H1 (cell line): ENCODE results near the gene SLC35A3. TPM values are rescaled to one million over a fixed set of nuclear protein-coding genes. Genes with fewer than 3 reads are reported as not detected.

Experiments used
- EP300 ChIP-seq, 2 experiments: IDR thresholded peaks; 1 replicate in 1 of 2; 2 replicates in 1 of 2; pipeline ENCODE4 v1.6.1; 2011 to 2012; ENCODE audit warnings: low read depth in 2 of 2, low read length in 2 of 2, mild to moderate bottlenecking in 2 of 2, borderline replicate concordance in 1 of 2, inconsistent platforms in 1 of 2, moderate library complexity in 1 of 2
- MAFK ChIP-seq: IDR thresholded peaks from 2 replicates; pipeline ENCODE4 v1.6.1; 2012; ENCODE audit warnings: low read depth, mild to moderate bottlenecking, improper control_type of control experiment, low read length
- RNF2 ChIP-seq: fragments of 200-900, 300-1000 bp; sonication (generic); IDR thresholded peaks from 2 replicates; pipeline ENCODE4 v1.7.1; 2016; ENCODE audit warnings: borderline replicate concordance, low read depth, mild to moderate bottlenecking, antibody characterized with exemption, low read length; ENCODE audit not compliant: poor library complexity, severe bottlenecking; ENCODE audit errors: missing control alignments
- polyA plus RNA-seq, 7 experiments: library from polyadenylated mRNA; depleted of rRNA in 3 of 7; stranded (reverse) in 5 of 7; unstranded in 2 of 7; fragments of >200 nt in 5 of 7; fragments of 200-250 nt in 2 of 7; gene quantifications; 1 replicate in 5 of 7; 2 replicates in 1 of 7; 4 replicates in 1 of 7; pipeline versions ENCODE4 v1.2.1 to v1.2.3, GENCODE V29; 2011 to 2013; ENCODE audit warnings: missing spikeins in 2 of 7, mixed read lengths in 2 of 7
- total RNA-seq: library from RNA; stranded (reverse); fragmentation: NEBNext Ultra II Directional; extraction: Animal tissue kit (Norgen Biotek cat#: 25700); gene quantifications from 2 replicates; pipeline ENCODE4 v1.2.1, GENCODE V29; 2021

The SLC35A3 gene
- total and polyA plus RNA-seq, 2 of the 8 experiments (the other 6 are each of a cell fraction or from before 2014, with no cell fraction given) = 3.0 to 13.8 TPM

GRCh38 chr1:99935534-99935933 is 34.3 kb upstream of the SLC35A3 start (continued):
- TF ChIP-seq MAFK (no peak), RNF2 (no peak), EP300 (IDR thresholded peaks at IDR 0.05; ENCODE audit: borderline replicate concordance in 1 of 2, low read depth in 2 of 2, low read length in 2 of 2) (no peak)
